Endothelial cell of umbilical vein (primary cell): ENCODE results near the gene FSD1.

Experiments
- CTCF ChIP-seq, 2 donors: IDR thresholded peaks; 1 replicate in 1 of 2; 2 replicates in 1 of 2; pipeline ENCODE4 v1.5.1; 2011; ENCODE audit warnings: low read length in 2 of 2, mild to moderate bottlenecking in 2 of 2, moderate library complexity in 2 of 2, control low read depth in 1 of 2, inconsistent platforms in 1 of 2, low read depth in 1 of 2; ENCODE audit not compliant: insufficient read depth in 1 of 2; ENCODE audit errors: extremely low read depth in 1 of 2
- EZH2 ChIP-seq: IDR thresholded peaks from 2 replicates; pipeline ENCODE4 v1.6.1; 2012; ENCODE audit warnings: borderline replicate concordance, low read depth, mild to moderate bottlenecking, moderate library complexity, low read length, inconsistent platforms; ENCODE audit not compliant: severe bottlenecking
- FOS ChIP-seq: IDR thresholded peaks from 2 replicates; pipeline ENCODE4 v1.6.1; 2011; ENCODE audit warnings: mild to moderate bottlenecking, low read length, moderate library complexity, borderline replicate concordance; ENCODE audit not compliant: insufficient read depth
- GATA2 ChIP-seq: IDR thresholded peaks from 2 replicates; pipeline ENCODE4 v1.7.0; 2011; ENCODE audit warnings: low read depth, mild to moderate bottlenecking, moderate library complexity, mixed read lengths, low read length; ENCODE audit not compliant: insufficient read length, insufficient read depth
- MAX ChIP-seq: IDR thresholded peaks from 2 replicates; pipeline ENCODE4 v1.6.1; 2011; ENCODE audit not compliant: insufficient read depth, insufficient read length
- POLR2A ChIP-seq: IDR thresholded peaks from 2 replicates; pipeline ENCODE4 v1.6.1; 2012; ENCODE audit warnings: low read depth, mild to moderate bottlenecking, control low read depth, low read length
- POLR2AphosphoS5 ChIP-seq: IDR thresholded peaks from 2 replicates; pipeline ENCODE4 v1.6.1; 2012; ENCODE audit warnings: low read depth, mild to moderate bottlenecking, control low read depth, low read length, moderate library complexity; ENCODE audit not compliant: insufficient read depth

- peak; percentile 60 for TF ChIP-seq MAX
- TF ChIP-seq CTCF (IDR thresholded peaks at IDR 0.05; ENCODE audit: extremely low read depth in 1 of 2, insufficient read depth in 1 of 2, low read depth in 1 of 2, low read length in 2 of 2) = no peak
- no peak for TF ChIP-seq POLR2A
- TF ChIP-seq POLR2AphosphoS5 = no peak
- TF ChIP-seq GATA2 = no peak
- no peak for TF ChIP-seq EZH2
- TF ChIP-seq FOS = no peak
These were observed 23.0 kb downstream of the FSD1 start for GRCh38 chr19:4327252-4327876.
